WTC11 (cell line): ENCODE results near the gene SLC30A3. TPM values are rescaled to one million over a fixed set of nuclear protein-coding genes. Genes with fewer than 3 reads are reported as not detected.

Experiments
- ATAC-seq: fragments of 200-7000 bp; cut with Tn5 transposase; 2 replicates; pipeline ENCODE4 v1.10.0; 2021; ENCODE audit warnings: mild to moderate bottlenecking, moderate library complexity
- CTCF ChIA-PET: fragments of 300-600 bp; sonication (Branson Sonifier 250); formaldehyde crosslinking; loops from one replicate; lab custom pipeline; 2021; ENCODE audit warnings: antibody characterized with exemption; lab: Charles Lee
- POLR2A ChIA-PET: fragments of 350-600 bp; sonication (Branson Sonifier 250); formaldehyde crosslinking; loops from one replicate; lab custom pipeline; 2021; ENCODE audit warnings: antibody characterized with exemption; lab: Charles Lee
- DNase-seq: peaks from one replicate; pipeline ENCODE4 v3.0.0; 2021; ENCODE audit warnings: low spot score
- H3K27ac Mint-ChIP-seq: 2 replicates; pipeline ENCODE4 v1.8.0; 2021; ENCODE audit warnings: mixed read lengths
- H3K27me3 Mint-ChIP-seq: 2 replicates; pipeline ENCODE4 v1.8.0; 2021; ENCODE audit warnings: low read depth, mild to moderate bottlenecking, moderate library complexity, mixed read lengths
- H3K36me3 Mint-ChIP-seq: 2 replicates; pipeline ENCODE4 v1.8.0; 2021; ENCODE audit warnings: mixed read lengths
- H3K4me1 Mint-ChIP-seq: 2 replicates; pipeline ENCODE4 v1.8.0; 2022; ENCODE audit warnings: mixed read lengths
- H3K4me3 Mint-ChIP-seq: 2 replicates; pipeline ENCODE4 v1.8.0; 2021; ENCODE audit warnings: mild to moderate bottlenecking, moderate library complexity, mixed read lengths
- H3K9me3 Mint-ChIP-seq: 2 replicates; pipeline ENCODE4 v1.8.0; 2021; ENCODE audit warnings: mixed read lengths
- ATF1 ChIP-seq: sonication (generic); formaldehyde crosslinking; IDR thresholded peaks from 2 replicates; pipeline ENCODE4 v1.8.1; 2023; ENCODE audit warnings: mild to moderate bottlenecking, moderate library complexity, missing genetic modification reagents
- ATF3 ChIP-seq: sonication (generic); formaldehyde crosslinking; conservative IDR thresholded peaks from 2 replicates; pipeline ENCODE4 v1.8.1; 2022; ENCODE audit warnings: mild to moderate bottlenecking, missing genetic modification reagents
- CBFB ChIP-seq: sonication (generic); formaldehyde crosslinking; IDR thresholded peaks from 2 replicates; pipeline ENCODE4 v1.8.1; 2022; ENCODE audit warnings: mild to moderate bottlenecking, low read depth, missing genetic modification reagents
- CREB1 ChIP-seq: sonication (generic); formaldehyde crosslinking; IDR thresholded peaks from 2 replicates; pipeline ENCODE4 v1.8.0; 2023; ENCODE audit warnings: mild to moderate bottlenecking, missing genetic modification reagents
- E2F1 ChIP-seq: sonication (generic); formaldehyde crosslinking; IDR thresholded peaks from 2 replicates; pipeline ENCODE4 v1.8.0; 2022; ENCODE audit warnings: mild to moderate bottlenecking, missing genetic modification reagents
- ESRRA ChIP-seq: sonication (generic); formaldehyde crosslinking; IDR thresholded peaks from 2 replicates; pipeline ENCODE4 v1.8.1; 2022; ENCODE audit warnings: mild to moderate bottlenecking, missing genetic modification reagents, borderline replicate concordance
- FOXP1 ChIP-seq: sonication (generic); formaldehyde crosslinking; IDR thresholded peaks from 2 replicates; pipeline ENCODE4 v1.8.0; 2022; ENCODE audit warnings: missing genetic modification reagents, mild to moderate bottlenecking, moderate library complexity, borderline replicate concordance
- IRF1 ChIP-seq: sonication (generic); formaldehyde crosslinking; IDR thresholded peaks from 2 replicates; pipeline ENCODE4 v1.8.0; 2023; ENCODE audit warnings: missing genetic modification reagents
- JAZF1 ChIP-seq: fragments of 250-450 bp; sonication (Bioruptor Pico); IDR thresholded peaks from 2 replicates; pipeline ENCODE4 v1.9.0; 2021; ENCODE audit warnings: moderate library complexity, mild to moderate bottlenecking, inconsistent platforms
- MAX ChIP-seq: sonication (generic); formaldehyde crosslinking; IDR thresholded peaks from 2 replicates; pipeline ENCODE4 v1.8.0; 2022; ENCODE audit warnings: mild to moderate bottlenecking, missing genetic modification reagents
- MXD4 ChIP-seq: fragments of 250-450 bp; sonication (Bioruptor Pico); IDR thresholded peaks from 2 replicates; pipeline ENCODE4 v1.8.0; 2021; ENCODE audit warnings: mild to moderate bottlenecking, moderate library complexity, borderline replicate concordance
- NR1H2 ChIP-seq: sonication (generic); formaldehyde crosslinking; IDR thresholded peaks from 2 replicates; pipeline ENCODE4 v1.9.0; 2021; ENCODE audit warnings: mild to moderate bottlenecking, moderate library complexity, missing genetic modification reagents
- PRRX2 ChIP-seq: fragments of 250-450 bp; sonication (Bioruptor Pico); IDR thresholded peaks from 2 replicates; pipeline ENCODE4 v1.8.0; 2021; ENCODE audit warnings: mild to moderate bottlenecking
- SMAD4 ChIP-seq: sonication (generic); formaldehyde crosslinking; IDR thresholded peaks from 2 replicates; pipeline ENCODE4 v1.8.0; 2022; ENCODE audit warnings: mild to moderate bottlenecking, missing genetic modification reagents
- TCF7 ChIP-seq: sonication (generic); formaldehyde crosslinking; IDR thresholded peaks from 2 replicates; pipeline ENCODE4 v1.8.0; 2022; ENCODE audit warnings: mild to moderate bottlenecking, low read depth, missing genetic modification reagents, moderate library complexity
- ZNF232 ChIP-seq: sonication (generic); formaldehyde crosslinking; IDR thresholded peaks from 2 replicates; pipeline ENCODE4 v1.8.0; 2022; ENCODE audit warnings: mild to moderate bottlenecking, missing genetic modification reagents
- ZNF532 ChIP-seq: fragments of 250-450 bp; sonication (Bioruptor Pico); IDR thresholded peaks from 2 replicates; pipeline ENCODE4 v1.9.0; 2021; ENCODE audit warnings: mild to moderate bottlenecking, borderline replicate concordance
- ZNF671 ChIP-seq: fragments of 250-450 bp; sonication (Bioruptor Pico); IDR thresholded peaks from 2 replicates; pipeline ENCODE4 v1.8.0; 2021; ENCODE audit warnings: mild to moderate bottlenecking
- total RNA-seq: library from RNA; stranded (reverse); gene quantifications from 3 replicates; pipeline ENCODE4 v1.2.3, GENCODE V29; 2021
- TF ChIP-seq, protein P1 (sequence below): sonication (generic); formaldehyde crosslinking; IDR thresholded peaks from 2 replicates; pipeline ENCODE4 v1.8.1; 2022; ENCODE audit warnings: mild to moderate bottlenecking, moderate library complexity, missing genetic modification reagents
- TF ChIP-seq, protein P2 (sequence below): fragments of 200-600 bp; IDR thresholded peaks from 2 replicates; pipeline ENCODE4 v1.8.0; 2022; ENCODE audit warnings: antibody characterized with exemption
- TF ChIP-seq, protein P3 (sequence below): fragments of 250-450 bp; sonication (Bioruptor Pico); IDR thresholded peaks from 2 replicates; pipeline ENCODE4 v1.9.0; 2021; ENCODE audit warnings: mild to moderate bottlenecking
- TF ChIP-seq, protein P4 (sequence below): sonication (generic); formaldehyde crosslinking; IDR thresholded peaks from 2 replicates; pipeline ENCODE4 v1.8.1; 2022; ENCODE audit warnings: low read depth, mild to moderate bottlenecking, moderate library complexity, missing genetic modification reagents, borderline replicate concordance

The SLC30A3 gene
- total RNA-seq, 1 experiment from 2014 or later, result 8.9 TPM

DNA sequence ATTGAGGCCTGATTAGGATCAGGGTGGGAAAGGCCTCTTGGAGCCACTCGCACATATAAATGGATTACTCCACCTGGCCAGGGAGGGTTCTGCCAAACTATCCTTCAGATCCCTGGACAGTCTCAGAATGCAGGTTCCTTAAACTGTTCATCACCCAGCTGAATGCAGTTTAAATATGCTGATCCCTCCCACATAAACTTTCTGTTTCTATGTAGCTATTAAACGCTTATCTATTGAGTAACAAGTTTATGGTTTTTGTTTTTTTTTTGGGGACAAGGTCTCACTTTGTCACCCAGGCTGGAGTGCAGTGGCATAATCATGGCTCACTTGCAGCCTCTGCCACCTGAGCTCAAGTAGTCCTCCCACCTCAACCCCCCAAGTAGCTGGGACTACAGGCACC is 43.8 kb downstream of the SLC30A3 start:
- DNase-seq, result no peak
- peak overlapping the region; percentile 96; the same call in 1 of the 2 replicates for H3K27ac Mint-ChIP-seq
- no peak for ATAC-seq
- no peaks in the 10 kb centered on the region for H3K9me3 Mint-ChIP-seq
- peak overlapping the region; percentile 90 for H3K4me3 Mint-ChIP-seq
- TF ChIP-seq SMAD4 (no peak), ZNF232 (CRISPR knock-in tag) (no peak), E2F1 (CRISPR knock-in tag) (no peak), CREB1 (no peak), ZNF532 (no peak), ZNF671 (CRISPR knock-in tag) (no peak), CBFB (CRISPR knock-in tag) (no peak), ATF3 (CRISPR knock-in tag) (no peak), TCF7 (CRISPR knock-in tag) (no peak), JAZF1 (CRISPR knock-in tag) (no peak), ATF1 (CRISPR knock-in tag) (no peak)
- TF ChIP-seq, protein P1, sequence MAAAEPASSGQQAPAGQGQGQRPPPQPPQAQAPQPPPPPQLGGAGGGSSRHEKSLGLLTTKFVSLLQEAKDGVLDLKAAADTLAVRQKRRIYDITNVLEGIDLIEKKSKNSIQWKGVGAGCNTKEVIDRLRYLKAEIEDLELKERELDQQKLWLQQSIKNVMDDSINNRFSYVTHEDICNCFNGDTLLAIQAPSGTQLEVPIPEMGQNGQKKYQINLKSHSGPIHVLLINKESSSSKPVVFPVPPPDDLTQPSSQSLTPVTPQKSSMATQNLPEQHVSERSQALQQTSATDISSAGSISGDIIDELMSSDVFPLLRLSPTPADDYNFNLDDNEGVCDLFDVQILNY, result no peak
- H3K27me3 Mint-ChIP-seq, result no peaks in the 10 kb centered on the region
- CTCF ChIA-PET, result no interaction called here
- peaks cover 21% of the 10 kb centered on the region for H3K4me1 Mint-ChIP-seq
- POLR2A ChIA-PET, result no interaction called here
- H3K36me3 Mint-ChIP-seq, result peaks cover 58% of the 10 kb centered on the region

- Mint-ChIP-seq H3K4me1 (peaks cover 22% of the 10 kb centered on the region), H3K4me3 (peak overlapping the region; percentile 90), H3K9me3 (no peaks in the 10 kb centered on the region), H3K27ac (peak overlapping the region; percentile 96), H3K36me3 (peaks cover 55% of the 10 kb centered on the region), H3K27me3 (no peaks in the 10 kb centered on the region)
- no peak for ATAC-seq
- DNase-seq, result no peak
- ChIA-PET CTCF (no interaction called here), POLR2A (no interaction called here)
- TF ChIP-seq, protein P2, sequence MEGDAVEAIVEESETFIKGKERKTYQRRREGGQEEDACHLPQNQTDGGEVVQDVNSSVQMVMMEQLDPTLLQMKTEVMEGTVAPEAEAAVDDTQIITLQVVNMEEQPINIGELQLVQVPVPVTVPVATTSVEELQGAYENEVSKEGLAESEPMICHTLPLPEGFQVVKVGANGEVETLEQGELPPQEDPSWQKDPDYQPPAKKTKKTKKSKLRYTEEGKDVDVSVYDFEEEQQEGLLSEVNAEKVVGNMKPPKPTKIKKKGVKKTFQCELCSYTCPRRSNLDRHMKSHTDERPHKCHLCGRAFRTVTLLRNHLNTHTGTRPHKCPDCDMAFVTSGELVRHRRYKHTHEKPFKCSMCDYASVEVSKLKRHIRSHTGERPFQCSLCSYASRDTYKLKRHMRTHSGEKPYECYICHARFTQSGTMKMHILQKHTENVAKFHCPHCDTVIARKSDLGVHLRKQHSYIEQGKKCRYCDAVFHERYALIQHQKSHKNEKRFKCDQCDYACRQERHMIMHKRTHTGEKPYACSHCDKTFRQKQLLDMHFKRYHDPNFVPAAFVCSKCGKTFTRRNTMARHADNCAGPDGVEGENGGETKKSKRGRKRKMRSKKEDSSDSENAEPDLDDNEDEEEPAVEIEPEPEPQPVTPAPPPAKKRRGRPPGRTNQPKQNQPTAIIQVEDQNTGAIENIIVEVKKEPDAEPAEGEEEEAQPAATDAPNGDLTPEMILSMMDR, result no peak
- TF ChIP-seq E2F1 (CRISPR knock-in tag) (no peak), MXD4 (no peak), PRRX2 (CRISPR knock-in tag) (no peak), IRF1 (CRISPR knock-in tag) (no peak), FOXP1 (CRISPR knock-in tag) (no peak), ESRRA (CRISPR knock-in tag) (no peak), NR1H2 (no peak), MAX (CRISPR knock-in tag) (no peak)
- TF ChIP-seq, protein P3, sequence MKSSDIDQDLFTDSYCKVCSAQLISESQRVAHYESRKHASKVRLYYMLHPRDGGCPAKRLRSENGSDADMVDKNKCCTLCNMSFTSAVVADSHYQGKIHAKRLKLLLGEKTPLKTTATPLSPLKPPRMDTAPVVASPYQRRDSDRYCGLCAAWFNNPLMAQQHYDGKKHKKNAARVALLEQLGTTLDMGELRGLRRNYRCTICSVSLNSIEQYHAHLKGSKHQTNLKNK (CRISPR knock-in tag), result no peak
- TF ChIP-seq, protein P4, sequence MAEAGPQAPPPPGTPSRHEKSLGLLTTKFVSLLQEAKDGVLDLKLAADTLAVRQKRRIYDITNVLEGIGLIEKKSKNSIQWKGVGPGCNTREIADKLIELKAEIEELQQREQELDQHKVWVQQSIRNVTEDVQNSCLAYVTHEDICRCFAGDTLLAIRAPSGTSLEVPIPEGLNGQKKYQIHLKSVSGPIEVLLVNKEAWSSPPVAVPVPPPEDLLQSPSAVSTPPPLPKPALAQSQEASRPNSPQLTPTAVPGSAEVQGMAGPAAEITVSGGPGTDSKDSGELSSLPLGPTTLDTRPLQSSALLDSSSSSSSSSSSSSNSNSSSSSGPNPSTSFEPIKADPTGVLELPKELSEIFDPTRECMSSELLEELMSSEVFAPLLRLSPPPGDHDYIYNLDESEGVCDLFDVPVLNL (CRISPR knock-in tag), result no peak
Measured at GRCh38 chr2:27218614-27219013, 44.2 kb downstream of the SLC30A3 start.
